IMR-90 (cell line): ENCODE results near the gene GADD45GIP1. TPM values are rescaled to one million over a fixed set of nuclear protein-coding genes. Genes with fewer than 3 reads are reported as not detected.

ENCODE experiments used
- ATAC-seq: fragments of 200-7000 bp; cut with Tn5 transposase; 2 replicates; pipeline ENCODE4 v1.9.1; 2020; ENCODE audit warnings: low read depth, mild to moderate bottlenecking, moderate library complexity
- BruUV-seq: library from RNA; stranded (reverse); fragments of 400-500 nt; replicated peaks from 2 replicates; lab custom pipeline; 2021; lab: Mats Ljungman, UMichigan
- CTCF ChIA-PET: fragments of 300-600 bp; formaldehyde crosslinking; extraction: SDS; loops from one replicate; lab custom pipeline; 2021; ENCODE audit warnings: antibody characterized with exemption; lab: Yijun Ruan, JAX
- POLR2A ChIA-PET: fragments of 300-600 bp; sonication (Branson Sonifier 250); formaldehyde crosslinking; loops from one replicate; lab custom pipeline; 2022; ENCODE audit warnings: antibody characterized with exemption; ENCODE audit not compliant: unreplicated experiment; lab: Charles Lee
- DNase-seq: peaks from one replicate; pipeline ENCODE4 v3.0.0; 2013
- H2AFZ ChIP-seq: replicated peaks from 2 replicates; pipeline ENCODE3; 2013; ENCODE audit warnings: low read length, mild to moderate bottlenecking; ENCODE audit not compliant: poor library complexity
- H2AK5ac ChIP-seq: 2 replicates; pipeline ENCODE4 v1.6.1; 2013; ENCODE audit warnings: low read depth, low read length, inconsistent platforms
- H2AK9ac ChIP-seq: replicated peaks from 2 replicates; pipeline ENCODE3; 2013; ENCODE audit warnings: mild to moderate bottlenecking, low read depth, low read length, moderate library complexity; ENCODE audit not compliant: poor library complexity
- H2BK120ac ChIP-seq: 2 replicates; pipeline ENCODE4 v1.6.1; 2013; ENCODE audit warnings: low read depth, low read length, inconsistent platforms
- H2BK15ac ChIP-seq: 3 replicates; pipeline ENCODE4 v1.6.1; 2013; ENCODE audit warnings: low read depth, low read length, inconsistent platforms
- H2BK20ac ChIP-seq: 2 replicates; pipeline ENCODE4 v1.6.1; 2013; ENCODE audit warnings: low read depth, mild to moderate bottlenecking, inconsistent platforms, low read length, moderate library complexity
- H2BK5ac ChIP-seq: 2 replicates; pipeline ENCODE4 v1.6.1; 2013; ENCODE audit warnings: mild to moderate bottlenecking, low read depth, low read length, inconsistent platforms; ENCODE audit not compliant: poor library complexity, severe bottlenecking
- H3K14ac ChIP-seq: replicated peaks from 2 replicates; pipeline ENCODE4 v1.6.1; 2013; ENCODE audit warnings: low read depth, low read length, inconsistent platforms
- H3K18ac ChIP-seq: 2 replicates; pipeline ENCODE4 v1.6.1; 2013; ENCODE audit warnings: low read depth, low read length, control low read depth
- H3K23ac ChIP-seq: 2 replicates; pipeline ENCODE4 v1.6.1; 2013; ENCODE audit warnings: low read depth, low read length, inconsistent platforms
- H3K27ac ChIP-seq: 2 replicates; pipeline ENCODE4 v1.5.1; 2013; ENCODE audit warnings: mild to moderate bottlenecking, control low read depth, low read length; ENCODE audit not compliant: insufficient read depth
- H3K27me3 ChIP-seq: 2 replicates; pipeline ENCODE4 v1.6.1; 2013; ENCODE audit warnings: low read length; ENCODE audit not compliant: control insufficient read depth, insufficient read depth
- H3K36me3 ChIP-seq: 2 replicates; pipeline ENCODE4 v1.6.1; 2013; ENCODE audit warnings: low read length, mixed read lengths; ENCODE audit not compliant: control insufficient read depth, insufficient read depth
- H3K4ac ChIP-seq: 2 replicates; pipeline ENCODE4 v1.6.1; 2013; ENCODE audit warnings: low read depth, low read length, inconsistent platforms
- H3K4me1 ChIP-seq: 2 replicates; pipeline ENCODE4 v1.6.1; 2013; ENCODE audit warnings: low read length, mixed read lengths; ENCODE audit not compliant: control insufficient read depth, insufficient read depth
- H3K4me2 ChIP-seq: 2 replicates; pipeline ENCODE4 v1.6.1; 2013; ENCODE audit warnings: low read depth, mild to moderate bottlenecking, control low read depth, low read length, moderate library complexity
- H3K4me3 ChIP-seq: 2 replicates; pipeline ENCODE4 v1.5.1; 2013; ENCODE audit warnings: low read depth, mild to moderate bottlenecking, control low read depth, low read length, moderate library complexity; ENCODE audit not compliant: insufficient read depth
- H3K56ac ChIP-seq: 2 replicates; pipeline ENCODE4 v1.6.1; 2013; ENCODE audit warnings: low read length, inconsistent platforms; ENCODE audit not compliant: insufficient read depth; ENCODE audit errors: extremely low read depth
- H3K79me1 ChIP-seq, 2 experiments: 2 replicates each; pipeline ENCODE4 v1.6.1; 2013; ENCODE audit warnings: low read length in 2 of 2, inconsistent platforms in 1 of 2, low read depth in 1 of 2
- H3K9ac ChIP-seq: 2 replicates; pipeline ENCODE4 v1.6.1; 2013; ENCODE audit warnings: low read depth, low read length, control low read depth
- H3K9me1 ChIP-seq: 2 replicates; pipeline ENCODE4 v1.6.1; 2013; ENCODE audit warnings: low read length, inconsistent platforms; ENCODE audit not compliant: insufficient read depth
- H3K9me3 ChIP-seq: 2 replicates; pipeline ENCODE4 v1.6.1; 2013; ENCODE audit warnings: low read length; ENCODE audit not compliant: control insufficient read depth, insufficient read depth
- H4K20me1 ChIP-seq: 2 replicates; pipeline ENCODE4 v1.6.1; 2013; ENCODE audit warnings: low read length, inconsistent platforms; ENCODE audit not compliant: insufficient read depth
- H4K5ac ChIP-seq: 2 replicates; pipeline ENCODE4 v1.6.1; 2013; ENCODE audit warnings: mild to moderate bottlenecking, low read depth, low read length, control low read depth
- H4K8ac ChIP-seq, 2 experiments: 2 replicates each; pipeline ENCODE4 v1.6.1; 2013; ENCODE audit warnings: low read depth in 2 of 2, low read length in 2 of 2, control low read depth in 1 of 2, inconsistent platforms in 1 of 2
- H4K91ac ChIP-seq: 2 replicates; pipeline ENCODE4 v1.6.1; 2013; ENCODE audit warnings: low read depth, low read length, inconsistent platforms; ENCODE audit not compliant: insufficient read depth
- RFX5 ChIP-seq: IDR thresholded peaks from 2 replicates; pipeline ENCODE4 v1.8.0; 2012; ENCODE audit warnings: low read depth, mild to moderate bottlenecking, low read length, moderate library complexity
- WGBS, 2 experiments: methylation state at CpG; one replicate each; pipeline versions ENCODE4 v1.1.5 to v1.1.7; 2013; ENCODE audit warnings: missing lambda C conversion rate in 2 of 2; ENCODE audit not compliant: insufficient read length in 1 of 2; ENCODE audit errors: extremely low coverage in 2 of 2; 5-methylcytosine and 5-hydroxymethylcytosine counted together
- dilution Hi-C: fragments of 300-500 bp; cut with HindIII; formaldehyde crosslinking; loops from one replicate; pipeline ENCODE4 v1.14.3; 2018; ENCODE audit warnings: low sequenced_read_pairs; ENCODE audit not compliant: unreplicated experiment
- in situ Hi-C: fragments of 300-500 bp; cut with MboI; formaldehyde crosslinking; loops from 3 replicates; pipeline ENCODE4 v1.14.3; 2019; ENCODE audit warnings: low sequenced_read_pairs, inconsistent platforms, mixed read lengths
- intact Hi-C: fragments of 100-400 bp; cut with micrococcal nuclease; formaldehyde crosslinking; loops from 2 replicates; pipeline ENCODE4 v1.10.0; 2022
- polyA plus RNA-seq, 3 experiments: library from polyadenylated mRNA; depleted of rRNA; stranded (reverse); fragments of >200 nt; gene quantifications; 2 replicates each; pipeline ENCODE4 v1.2.3, GENCODE V29; 2012; ENCODE audit warnings: low replicate concordance in 1 of 3
- total RNA-seq: library from RNA; depleted of rRNA; stranded (reverse); fragments of >200 nt; gene quantifications from 2 replicates; pipeline ENCODE4 v1.2.3, GENCODE V29; 2012

GADD45GIP1 gene
- total and polyA plus RNA-seq, 2 of the 4 experiments (the other 2 are of a cell fraction): 13.3 to 42.4 TPM

DNA sequence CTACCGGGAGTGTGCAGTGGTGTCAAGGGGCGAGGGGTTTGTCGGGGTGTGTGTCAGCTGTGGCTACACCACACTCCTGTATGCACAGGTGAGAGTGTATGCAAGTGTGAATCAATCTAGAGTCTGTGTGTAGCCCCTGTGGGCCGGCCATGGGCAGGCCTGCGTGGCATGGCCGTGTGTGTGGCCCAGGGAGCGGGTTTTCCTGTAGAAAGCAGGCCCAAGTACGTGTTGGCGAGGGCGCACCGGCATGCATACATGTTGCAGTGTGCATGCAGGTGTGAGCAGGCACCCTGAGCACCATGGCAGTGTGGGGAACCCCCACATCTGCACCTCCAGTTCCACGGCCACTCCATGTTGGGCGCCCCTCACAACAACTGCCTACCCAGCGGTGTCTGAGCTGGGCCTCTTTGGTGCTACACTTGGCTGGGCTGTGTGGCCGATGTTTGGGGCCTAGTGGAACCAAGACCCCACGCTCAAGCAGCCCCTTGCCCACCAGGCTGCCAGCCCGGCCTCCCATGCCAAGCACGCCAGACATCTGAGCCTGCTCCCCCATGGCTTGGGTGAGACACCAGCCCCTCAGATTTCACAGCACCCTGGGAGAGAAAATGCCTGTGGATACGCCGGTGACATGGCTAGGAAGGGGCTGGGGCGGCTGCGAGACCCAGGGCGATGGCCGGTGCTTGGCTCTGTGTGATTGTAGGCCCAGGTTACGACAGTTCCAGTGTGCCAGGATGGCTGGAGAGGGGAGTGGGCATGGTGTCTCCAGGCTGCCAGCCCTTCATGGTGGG is 40.4 kb upstream of the GADD45GIP1 start:
- Histone ChIP-seq H3K36me3 (peaks cover 15% of the 10 kb centered on the region), H3K4me3 (peak overlapping the region; percentile 93), H2BK120ac (no peak overlapping the region; the same call in 1 of the 2 replicates), H2BK20ac (no peak overlapping the region), H3K14ac (peak overlapping the region; percentile 27; the same call in 1 of the 2 replicates), H2BK5ac (no peak overlapping the region), H3K27me3 (no peaks in the 10 kb centered on the region), H3K9me1 (peaks cover 17% of the 10 kb centered on the region), H2AK9ac (peak overlapping the region; percentile 99), H3K4ac (peak overlapping the region; percentile 24), H4K5ac (peak overlapping the region; percentile 2; the same call in 1 of the 2 replicates), H2AK5ac (peak overlapping the region; percentile 61; the same call in 1 of the 2 replicates), H3K56ac (no peak overlapping the region), H4K91ac (peak overlapping the region; percentile 1; the same call in 1 of the 2 replicates), H3K9me3 (no peaks in the 10 kb centered on the region), H3K4me1 (peaks cover 22% of the 10 kb centered on the region), H3K27ac (peak overlapping the region; percentile 51), H3K9ac (peak overlapping the region; percentile 57), H2BK15ac (no peak overlapping the region), H2AFZ (peak overlapping the region; percentile 9), H3K18ac (no peak overlapping the region), H3K79me1 (peaks cover 24 to 61% of the 10 kb centered on the region in 2 experiments), H4K20me1 (peaks cover 36% of the 10 kb centered on the region), H4K8ac (peak overlapping the region; percentile 30 to 43; a peak in 2 of 4 replicates), H3K23ac (peak overlapping the region; percentile 46), H3K4me2 (peak overlapping the region; percentile 81)
- POLR2A ChIA-PET: no interaction called here
- dilution Hi-C loops: no loop called here
- in situ Hi-C loops: loop anchor here (25.0 kb wide), 1 partner anchor 740 kb away; a partner anchor contains a TSS
- CTCF ChIA-PET: interaction anchor here (0.5 to 1.1 kb wide), 3 partner anchors 16 to 64 kb away, joined by 3 to 4 read pairs (median 3); no protein-coding TSS in a partner anchor
- no peak for DNase-seq
- intact Hi-C loops: loop anchor here (5.0 kb wide), 1 partner anchor 65 kb away; no protein-coding TSS in a partner anchor
- no peak for TF ChIP-seq RFX5
- no TSS peak for BruUV-seq
- ATAC-seq: no peak
- WGBS, 2 experiments: 82% methylated on average over 8 of the region's 25 CpGs; no CpG with 5 or more reads in 1 of the 2 experiments
